DMS153 treated with DMSO at 0.1 percent for 48 hours (cell line): Measurements from ENCODE around the gene DNAJC13.
"Not testable (repeated sequence)": the region's sequence is repeated elsewhere in the genome, so short reads cannot be mapped to it uniquely, and the experiment has no call there.

ENCODE experiments used
- DNase-seq: peaks from one replicate; lab custom pipeline; 2025; ENCODE audit not compliant: unreplicated experiment; lab: John Stamatoyannopoulos, UW

The DNAJC13 gene

DNA sequence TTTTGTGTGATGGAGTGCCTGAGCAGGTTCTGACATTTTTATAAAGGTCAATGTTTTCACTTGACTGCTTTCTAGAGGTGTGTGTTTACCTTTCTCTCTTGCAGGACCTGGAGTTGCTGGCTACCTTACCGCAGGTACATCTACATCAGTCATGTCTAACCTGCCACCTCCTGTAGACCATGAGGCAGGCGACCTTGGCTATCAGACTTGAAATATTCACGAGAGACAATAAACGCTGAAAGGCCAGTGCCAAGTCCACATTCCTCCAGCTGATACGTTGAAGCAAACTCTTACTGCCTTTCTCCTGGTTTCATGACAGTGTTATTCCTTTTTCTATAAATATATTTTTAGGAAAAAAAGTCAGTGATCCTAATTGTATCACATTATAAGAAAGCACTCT lies 120.8 kb downstream of the DNAJC13 start:
- no peak for DNase-seq

DNA sequence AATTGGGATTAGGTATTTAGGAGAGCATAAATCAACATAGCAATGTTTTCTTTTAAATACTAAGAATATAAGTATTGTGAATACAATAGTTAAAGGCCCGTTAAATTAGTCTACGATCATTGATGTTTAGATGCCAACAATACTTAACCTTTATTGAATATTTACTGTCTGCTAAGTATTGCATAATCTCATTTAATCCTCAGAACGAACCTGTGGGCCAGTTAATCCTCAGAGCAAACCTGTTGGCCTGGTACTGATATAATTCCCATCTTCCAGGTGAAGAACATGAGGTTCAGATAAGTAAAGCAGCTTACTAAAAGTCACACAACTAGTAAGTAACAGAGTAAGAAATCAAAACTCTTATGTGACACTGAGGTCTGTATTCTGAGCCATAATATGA lies 122.4 kb downstream of the DNAJC13 start:
- no peak for DNase-seq

DNA sequence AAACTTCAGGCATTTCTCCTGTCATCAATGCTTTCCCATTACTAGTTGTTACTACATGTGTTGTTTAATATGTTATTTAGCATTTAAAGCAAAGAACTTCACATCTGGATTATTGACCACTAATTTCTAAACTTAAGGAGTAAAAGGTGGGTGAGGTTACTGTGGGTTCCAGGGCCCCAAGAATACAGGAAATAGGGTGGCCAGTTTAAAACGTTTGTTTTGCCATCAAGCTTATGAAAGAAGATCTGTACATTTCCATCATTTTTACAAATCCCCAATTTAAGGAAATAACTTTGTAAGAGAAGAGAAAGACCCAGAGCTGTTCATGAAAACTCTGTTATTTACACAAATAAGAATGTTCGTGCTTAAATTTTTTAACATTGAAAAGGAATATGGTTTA lies 125.3 kb downstream of the DNAJC13 start:
- DNase-seq, result no peak

DNA sequence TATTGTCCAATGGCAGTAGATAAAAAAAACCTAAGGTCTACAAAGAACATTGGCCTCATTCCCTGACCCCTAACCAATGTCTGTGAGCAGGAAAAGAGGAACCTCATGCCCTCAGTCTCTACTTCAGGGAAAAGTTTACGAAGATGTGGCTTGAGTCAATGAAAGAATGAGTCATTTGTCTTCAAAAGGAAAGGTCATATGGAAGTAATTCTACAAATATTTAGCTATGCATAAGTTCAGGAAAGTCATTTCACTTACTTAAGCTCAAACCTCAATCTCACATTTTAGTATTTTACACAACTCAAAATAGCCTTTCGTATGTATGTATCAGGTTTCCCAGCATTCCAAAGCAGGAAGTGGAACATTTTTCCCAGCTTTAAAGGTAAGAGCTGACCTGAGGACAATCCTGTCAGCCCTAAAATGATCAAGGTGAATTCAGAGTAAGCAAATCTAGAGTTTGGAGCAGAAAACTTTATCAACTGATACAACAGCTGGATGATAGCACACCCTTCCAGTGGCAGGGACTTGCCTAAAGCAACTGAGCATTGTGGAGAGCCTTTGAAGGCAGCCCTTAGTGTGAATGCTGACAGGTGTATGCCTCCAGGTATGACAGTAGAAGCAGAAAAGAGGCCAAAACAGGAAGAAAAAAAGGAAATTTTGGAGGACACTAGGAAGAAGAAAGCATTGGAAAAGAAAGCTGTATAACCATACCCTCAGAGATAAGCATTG lies 125.9 kb downstream of the DNAJC13 start:
- DNase-seq, result no peak

DNA sequence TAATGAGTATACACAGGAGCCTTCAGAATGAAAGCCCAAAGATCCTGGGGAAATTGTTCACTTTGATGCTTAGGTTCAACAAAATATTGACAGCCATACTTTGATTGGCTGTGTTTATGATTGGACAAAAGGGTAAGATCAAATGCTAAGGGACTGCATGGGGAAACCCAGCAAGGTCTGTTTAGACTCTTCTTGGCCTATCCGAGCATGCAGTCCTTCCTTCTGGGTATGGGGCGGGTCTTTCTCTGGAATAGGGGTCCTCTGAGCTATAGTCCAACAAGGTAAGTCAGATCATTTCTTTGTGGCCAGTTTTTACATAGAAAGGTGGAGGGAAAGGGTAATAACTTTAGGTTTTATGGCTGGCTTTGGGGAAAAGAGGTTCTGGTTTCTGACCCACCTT lies 126.8 kb downstream of the DNAJC13 start:
- no peak for DNase-seq

DNA sequence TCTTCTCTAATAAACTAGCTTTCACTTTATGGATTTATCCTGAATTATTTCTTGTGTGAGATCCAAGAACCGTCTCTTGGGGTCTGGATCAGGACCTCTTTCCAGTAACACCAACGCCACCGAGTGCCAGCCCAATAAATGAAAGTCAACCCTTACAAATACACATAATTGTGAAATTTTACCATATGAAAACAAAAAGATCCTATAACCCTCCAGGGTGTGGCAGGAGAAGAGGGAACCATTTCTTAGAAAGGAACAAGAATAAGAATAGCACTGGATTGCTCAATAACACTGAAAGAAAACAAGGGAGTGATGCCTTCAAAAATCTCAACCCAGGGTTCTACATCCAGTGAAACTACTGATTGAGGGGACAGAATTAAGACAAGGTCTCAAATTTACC lies 128.2 kb downstream of the DNAJC13 start:
- no peak for DNase-seq

DNA sequence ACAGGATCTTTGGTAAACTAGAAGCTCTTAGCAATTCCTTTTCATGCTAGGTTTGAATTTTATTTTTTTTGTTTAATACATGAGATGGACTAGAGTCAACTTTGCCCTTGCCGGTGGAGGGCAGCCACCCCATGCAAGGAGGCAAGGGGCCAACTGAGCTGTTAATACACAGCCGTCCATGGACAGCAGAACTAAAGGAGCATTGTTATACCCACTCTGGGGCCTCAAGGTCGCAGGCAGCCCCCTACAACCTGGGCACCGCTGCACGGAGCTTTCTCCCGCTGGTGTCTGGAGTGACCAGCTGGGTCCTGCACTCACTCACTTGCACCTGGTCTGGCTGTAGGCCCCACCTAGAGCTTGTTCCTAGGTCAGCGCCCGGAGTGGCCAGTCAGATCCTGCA lies 131.9 kb downstream of the DNAJC13 start:
- no peak for DNase-seq

DNA sequence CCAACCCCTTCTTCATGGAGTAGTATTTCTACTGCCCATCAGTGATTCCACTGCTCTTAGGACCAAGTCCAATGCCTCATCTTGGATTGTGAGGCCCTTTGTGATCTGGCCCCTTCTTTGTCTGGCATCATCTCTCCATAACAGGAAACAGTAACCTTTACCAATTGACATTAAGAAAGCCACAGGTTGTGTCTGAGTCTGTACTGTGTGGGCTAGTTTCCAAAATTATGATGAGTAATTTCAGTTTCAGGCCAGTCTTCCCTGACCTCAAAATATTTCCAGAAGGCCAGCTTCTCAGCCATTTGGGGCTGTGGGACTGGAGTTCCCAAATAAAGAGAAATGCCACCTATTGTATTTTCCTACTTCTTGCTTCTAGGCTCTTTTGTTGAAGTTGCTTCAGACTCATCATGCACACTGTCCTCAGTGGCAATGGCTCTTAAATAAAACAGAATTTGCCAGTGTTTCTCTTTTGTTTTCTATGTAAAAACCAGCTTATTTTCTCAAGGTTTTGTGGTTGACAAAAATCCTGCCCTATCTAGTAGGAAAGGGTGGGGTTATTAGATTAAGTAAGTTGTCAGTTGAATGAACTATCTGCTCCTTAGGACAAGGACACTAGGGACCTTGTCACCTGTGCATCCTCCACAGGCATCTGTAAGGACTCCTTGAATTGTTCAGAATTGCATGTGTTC lies 132.7 kb downstream of the DNAJC13 start:
- DNase-seq, result no peak

DNA sequence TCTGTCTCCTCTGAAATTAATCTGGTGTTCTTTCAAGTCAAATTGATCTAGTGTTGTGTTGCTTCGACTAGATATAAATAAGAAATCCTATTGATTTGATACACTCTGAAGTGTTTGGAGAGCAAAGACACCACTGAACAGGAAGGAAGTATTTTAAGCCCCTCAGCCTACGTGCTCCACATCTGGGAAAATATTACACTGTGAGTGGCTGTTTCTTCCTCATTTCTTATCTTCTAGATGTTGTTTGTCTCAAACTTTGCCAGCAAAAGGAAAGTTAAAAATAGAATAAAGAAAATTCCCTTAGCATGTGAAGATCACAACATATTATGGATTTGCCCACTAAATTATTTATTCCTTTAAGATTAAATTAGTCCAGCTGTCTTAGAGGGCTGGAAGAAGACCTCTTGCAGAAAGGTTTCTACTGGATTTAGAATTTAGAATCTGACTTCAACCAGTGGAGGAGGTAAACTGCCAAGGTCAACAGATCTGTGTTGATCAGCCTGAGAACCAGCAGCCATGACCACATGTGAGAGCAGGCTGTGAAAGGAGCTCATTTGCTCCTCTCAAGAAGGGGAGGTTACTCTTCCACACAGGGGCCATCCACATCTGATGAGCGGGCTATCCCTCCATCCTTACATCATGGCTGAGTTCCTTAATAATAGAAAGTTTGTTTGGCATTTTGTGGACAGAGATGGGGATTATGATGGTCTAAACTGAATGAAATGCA lies 133.4 kb downstream of the DNAJC13 start:
- DNase-seq, result no peak

DNA sequence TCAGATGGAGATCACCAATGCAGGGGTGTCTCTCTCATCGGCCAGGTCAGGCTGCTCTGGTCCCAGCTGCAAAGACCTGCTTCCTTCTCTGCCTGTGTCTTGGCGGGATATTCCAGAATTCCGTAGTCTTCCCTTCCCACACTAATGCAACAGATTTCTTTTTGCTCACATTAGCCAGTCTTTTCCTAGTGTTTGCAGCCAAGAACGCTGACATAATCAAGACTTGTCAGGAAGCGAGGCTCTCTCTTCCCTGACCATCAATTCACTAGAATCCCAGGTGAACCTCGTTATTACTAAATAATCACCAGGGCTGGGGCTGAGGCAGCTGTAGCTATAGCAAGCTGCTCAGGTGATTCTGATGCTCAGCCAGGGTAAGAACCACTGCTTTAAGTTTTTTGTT lies 136.5 kb downstream of the DNAJC13 start:
- DNase-seq, result no peak

DNA sequence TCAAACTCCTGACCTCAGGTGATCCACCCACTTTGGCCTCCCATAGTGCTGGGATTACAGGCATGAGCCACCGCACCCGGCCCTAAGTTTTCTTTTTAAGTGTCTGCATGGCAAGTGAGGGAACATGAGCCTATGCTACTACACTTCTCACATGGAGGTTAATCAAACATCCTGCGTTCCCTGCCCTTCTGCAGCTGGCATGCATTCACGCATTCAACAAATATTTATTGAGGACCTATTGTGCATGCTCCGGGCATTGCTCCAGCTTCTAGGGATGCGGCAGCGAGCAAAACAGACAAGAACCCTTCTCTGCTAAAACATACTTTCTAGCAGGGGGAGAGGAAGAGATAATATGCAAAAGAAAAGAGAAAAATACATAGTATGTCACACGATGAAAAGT lies 137.1 kb downstream of the DNAJC13 start:
- peak; percentile 80 for DNase-seq

DNA sequence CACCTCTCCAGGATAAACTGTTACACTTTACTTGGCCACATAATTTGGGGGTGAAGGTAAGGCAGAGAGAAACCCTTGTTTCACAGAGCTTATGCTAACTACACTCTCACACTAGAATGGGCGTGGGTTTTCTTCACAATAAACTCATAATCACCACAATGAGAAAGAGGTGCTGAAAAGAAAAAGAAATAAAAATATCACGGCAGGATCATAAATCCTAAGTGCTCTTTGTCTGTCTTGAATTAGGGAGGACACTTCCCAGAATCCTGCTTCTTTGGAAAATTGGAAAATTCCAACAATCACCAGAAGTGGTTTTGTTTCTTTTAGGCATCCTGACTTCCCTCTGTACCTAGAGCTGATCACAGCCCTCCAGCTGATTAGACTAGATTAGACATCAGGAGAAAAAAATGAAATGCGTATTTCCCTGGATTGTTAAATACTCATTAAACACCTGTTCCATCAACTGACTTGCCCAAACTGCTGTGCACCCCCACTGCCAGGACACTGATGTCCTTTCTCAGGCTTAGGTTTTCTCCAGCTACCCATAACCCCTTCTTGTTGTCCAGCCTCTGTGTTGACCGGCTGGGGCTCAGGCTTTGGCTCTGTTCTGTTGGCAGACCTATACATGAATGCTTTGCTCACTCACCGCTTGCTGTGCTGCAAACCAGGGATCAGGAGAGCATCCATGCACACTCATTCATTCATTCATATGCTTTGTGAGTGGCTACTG lies 138.2 kb downstream of the DNAJC13 start:
- DNase-seq, result no peak

DNA sequence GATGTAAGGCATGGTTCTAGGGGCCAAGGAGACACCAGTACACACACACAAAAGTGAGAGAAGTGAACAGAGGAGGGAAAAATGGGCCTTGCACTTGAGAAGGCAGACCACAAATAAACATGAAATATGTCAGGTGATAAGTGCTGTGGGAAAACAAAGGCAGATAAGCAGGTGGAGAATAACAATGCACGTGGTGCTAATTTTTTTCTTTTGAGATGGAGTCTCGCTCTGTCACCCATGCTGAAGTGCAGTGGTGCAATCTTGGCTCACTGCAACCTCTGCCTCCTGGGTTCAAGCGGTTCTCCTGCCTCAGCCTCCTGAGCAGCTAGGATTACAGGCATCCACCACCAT lies 138.7 kb downstream of the DNAJC13 start:
- DNase-seq, result not testable (repeated sequence)

DNA sequence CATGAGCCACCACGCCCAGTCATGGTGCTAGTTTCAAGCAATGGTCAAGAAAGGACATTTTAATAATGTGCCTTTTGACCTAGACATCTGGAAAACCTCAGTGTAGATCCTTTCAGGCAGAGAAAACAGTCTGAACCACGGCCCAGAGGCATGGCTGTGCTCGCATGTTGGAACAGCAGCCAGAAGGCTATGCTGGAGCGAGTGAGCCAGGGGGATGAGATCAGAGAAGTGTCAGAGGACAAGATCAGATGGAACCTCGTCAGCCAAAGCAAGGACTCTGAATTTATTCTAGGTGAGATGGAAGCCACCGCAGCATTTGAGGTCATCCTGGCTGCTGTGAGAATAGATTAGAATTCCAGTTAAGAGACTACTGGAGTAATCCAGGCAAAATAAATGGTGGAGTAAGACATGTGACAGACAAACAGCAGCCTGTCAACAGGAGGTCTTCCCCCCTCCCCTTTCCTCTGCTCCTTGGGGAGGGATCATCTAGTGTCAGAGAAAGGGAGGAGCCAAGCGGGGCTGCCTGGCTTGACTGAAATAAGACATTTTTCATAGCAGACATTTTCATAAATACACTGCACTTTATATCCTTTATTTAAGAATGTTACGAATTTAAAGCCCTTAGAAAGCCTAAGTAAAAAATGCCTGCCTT lies 139.3 kb downstream of the DNAJC13 start:
- DNase-seq, result no peak

DNA sequence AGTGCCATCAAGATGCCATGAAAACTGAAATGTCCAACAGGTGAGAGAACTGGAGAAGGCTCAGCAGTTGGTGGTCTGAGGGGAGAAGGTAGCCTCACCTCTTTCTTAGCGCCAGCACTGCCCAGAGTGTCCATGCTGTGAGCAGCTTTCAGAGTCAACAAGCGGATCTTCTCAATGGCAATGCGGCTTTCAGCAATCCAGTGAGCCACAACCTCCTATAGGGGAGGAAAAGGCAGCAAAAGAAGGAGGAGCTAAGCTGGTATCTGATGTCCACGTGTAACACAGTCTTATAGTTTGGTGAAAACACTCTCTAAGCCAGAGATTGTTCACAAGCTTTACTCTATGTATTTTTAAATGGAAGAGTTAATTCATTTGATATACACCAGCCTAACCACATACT lies 143.7 kb downstream of the DNAJC13 start:
- no peak for DNase-seq

DNA sequence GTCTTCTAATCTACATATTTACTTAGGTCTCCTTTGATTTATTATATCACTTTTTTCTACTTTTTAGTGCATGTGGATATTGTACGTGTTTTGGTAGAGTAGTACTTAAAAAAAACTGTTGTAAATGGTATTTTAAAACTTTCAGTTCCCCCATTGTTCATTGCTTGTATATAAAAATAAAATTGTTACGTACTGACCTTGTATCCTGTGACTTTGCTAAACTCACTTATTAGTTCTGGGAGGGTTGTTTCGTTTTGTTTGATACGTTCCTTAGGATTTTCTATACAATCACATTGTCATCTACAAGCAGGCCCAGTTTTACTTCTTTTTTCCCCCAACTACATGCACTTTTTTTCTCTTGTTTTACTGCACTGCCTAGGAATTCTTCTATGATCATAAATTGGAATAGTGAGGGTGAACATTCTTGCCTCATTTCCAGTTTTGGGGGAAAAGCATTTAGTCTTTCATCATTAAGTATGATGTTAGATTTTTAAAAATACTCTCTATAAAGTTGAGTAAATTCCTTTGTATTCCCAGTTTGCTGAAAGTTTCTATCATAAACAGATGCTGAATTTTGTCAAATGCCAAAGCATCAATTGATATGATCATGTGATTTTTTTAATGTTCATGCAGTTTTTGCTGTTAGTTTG lies 146.2 kb downstream of the DNAJC13 start:
- no peak for DNase-seq

DNA sequence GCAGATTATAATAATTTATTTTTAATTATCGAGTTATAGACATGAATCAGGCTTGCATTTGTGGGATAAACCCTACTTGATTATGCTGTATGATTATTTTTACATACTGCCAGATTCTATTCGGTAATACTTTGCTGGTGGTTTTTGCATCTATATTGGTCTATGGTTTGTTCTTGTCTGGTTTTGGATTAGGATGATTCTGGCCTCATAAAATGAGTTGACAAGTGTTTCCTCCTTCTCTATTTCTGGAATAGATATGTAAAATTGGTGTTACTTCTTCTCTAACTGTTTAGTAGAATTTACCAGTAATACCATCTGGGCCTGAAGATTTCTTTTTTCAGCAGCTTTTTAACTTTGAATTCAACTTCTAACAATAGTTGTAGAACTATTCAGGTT lies 146.8 kb downstream of the DNAJC13 start:
- no peak for DNase-seq

DNA sequence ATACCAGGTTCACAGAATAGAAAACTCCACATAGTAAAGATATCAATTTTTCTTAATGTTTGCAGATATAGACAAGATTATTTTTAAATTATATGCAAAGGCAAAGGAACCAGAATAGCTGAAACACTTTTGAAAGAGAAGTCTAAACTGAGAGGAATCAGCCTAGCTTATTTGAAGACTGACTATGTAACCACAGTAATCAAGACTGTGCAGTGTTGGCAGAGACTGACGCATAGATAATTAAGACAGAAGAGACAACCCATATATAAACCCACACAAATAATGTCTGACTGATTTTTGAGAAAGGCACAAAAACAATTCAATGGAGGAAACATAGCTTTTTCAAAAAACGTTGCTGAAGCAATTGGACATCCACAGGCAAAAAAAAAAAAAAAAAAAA lies 151.1 kb downstream of the DNAJC13 start:
- no peak for DNase-seq

DNA sequence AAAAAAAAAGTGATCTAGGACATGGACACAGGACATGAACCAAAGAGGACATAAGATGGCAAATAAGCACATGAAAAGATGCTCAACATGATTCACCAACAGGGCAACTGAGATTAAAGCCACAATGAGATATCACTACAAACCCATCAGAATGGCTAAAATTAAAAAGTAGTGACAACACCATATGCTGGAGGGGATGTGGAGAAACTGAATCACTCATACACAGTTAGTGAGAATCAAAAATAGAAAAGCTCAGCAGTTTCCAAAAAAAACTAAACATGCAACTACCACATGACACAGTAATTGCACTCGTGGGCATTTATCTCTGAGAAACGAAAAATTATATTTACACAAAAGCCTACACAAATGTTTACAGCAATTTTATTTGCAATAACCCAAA lies 151.9 kb downstream of the DNAJC13 start:
- no peak for DNase-seq

DNA sequence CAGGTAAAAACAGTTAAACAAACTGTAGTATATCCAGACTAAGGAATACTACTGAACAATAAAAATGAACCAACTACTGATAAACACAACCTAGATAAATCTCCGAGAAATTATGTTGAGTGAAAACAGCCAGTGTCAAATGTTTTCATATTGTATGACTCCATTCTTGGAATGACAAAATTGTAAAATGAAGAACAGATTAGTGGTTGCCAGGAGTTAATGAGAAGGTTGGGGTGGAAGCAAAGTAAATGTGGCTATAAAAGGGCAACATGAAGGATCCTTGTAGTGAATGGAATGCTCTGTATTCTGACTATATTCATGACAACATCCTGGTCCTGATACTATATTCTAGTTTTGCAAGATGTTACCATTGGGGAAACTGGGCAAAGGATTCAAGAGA lies 152.3 kb downstream of the DNAJC13 start:
- DNase-seq, result no peak

DNA sequence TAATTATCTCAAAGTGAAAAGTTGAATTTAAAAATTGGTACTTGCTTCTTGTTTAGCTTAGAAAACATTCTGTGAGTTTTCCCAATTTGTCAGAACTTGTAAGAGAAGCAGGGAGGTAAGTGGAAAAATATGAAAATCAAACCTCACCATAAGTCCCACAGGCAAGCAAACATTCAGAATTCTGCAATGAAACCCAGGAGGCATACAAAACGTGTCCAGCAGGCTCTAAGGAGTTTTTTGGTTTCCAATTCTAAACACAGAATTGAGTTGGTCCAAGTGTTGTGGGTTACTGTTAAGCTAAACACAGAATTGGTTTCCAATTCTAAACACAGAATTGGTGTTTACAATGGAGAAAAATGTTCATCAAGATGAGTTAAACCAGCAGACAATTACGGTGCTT lies 152.7 kb downstream of the DNAJC13 start:
- DNase-seq, result no peak
